CD4-positive, alpha-beta T cell (primary cell): ENCODE data around the gene MSL3B.

Experiments used
- ATAC-seq: fragments of 200-7000 bp; cut with Tn5 transposase; one replicate; pipeline ENCODE4 v1.10.0; 2022; ENCODE audit warnings: mild to moderate bottlenecking; ENCODE audit not compliant: poor library complexity
- CTCF ChIA-PET: fragments of 350-600 bp; sonication (Branson Sonifier 250); formaldehyde crosslinking; loops from one replicate; lab custom pipeline; 2021; ENCODE audit warnings: antibody characterized with exemption, inconsistent platforms; lab: Charles Lee
- POLR2A ChIA-PET: fragments of 350-600 bp; sonication (Branson Sonifier 250); formaldehyde crosslinking; loops from one replicate; lab custom pipeline; 2021; ENCODE audit warnings: antibody characterized with exemption, inconsistent platforms; lab: Charles Lee
- DNase-seq, 14 experiments: peaks; one replicate each; pipeline ENCODE4 v3.0.0-alpha.2; 2013 to 2020; ENCODE audit warnings: mixed read lengths in 2 of 14
- H3K27ac ChIP-seq, 2 donors: one replicate each; pipeline versions ENCODE4 v1.5.1 to v1.7.0; 2013; ENCODE audit warnings: low read length in 2 of 2, low read depth in 1 of 2, mild to moderate bottlenecking in 1 of 2
- H3K27me3 ChIP-seq, 2 experiments: 1 replicate in 1 of 2; 2 replicates in 1 of 2; pipeline versions ENCODE4 v1.6.1 to v1.7.0; 2013; ENCODE audit warnings: low read length in 2 of 2, control low read depth in 1 of 2, mild to moderate bottlenecking in 1 of 2, moderate library complexity in 1 of 2; ENCODE audit not compliant: insufficient read depth in 2 of 2, control insufficient read depth in 1 of 2
- H3K36me3 ChIP-seq: one replicate; pipeline ENCODE4 v1.6.1; 2013; ENCODE audit warnings: low read length, control low read depth; ENCODE audit not compliant: insufficient read depth
- H3K4me1 ChIP-seq: one replicate; pipeline ENCODE4 v1.6.1; 2013; ENCODE audit warnings: low read length, control low read depth; ENCODE audit not compliant: insufficient read depth
- H3K4me3 ChIP-seq: one replicate; pipeline ENCODE4 v1.5.1; 2013; ENCODE audit warnings: mild to moderate bottlenecking, low read length, moderate library complexity
- H3K9me3 ChIP-seq, 2 experiments: 1 replicate in 1 of 2; 2 replicates in 1 of 2; pipeline versions ENCODE4 v1.6.1 to v1.7.0; 2013; ENCODE audit warnings: low read length in 2 of 2, mild to moderate bottlenecking in 2 of 2, control low read depth in 1 of 2, moderate library complexity in 1 of 2; ENCODE audit not compliant: control insufficient read depth in 1 of 2, insufficient read depth in 1 of 2
- H3K27ac Mint-ChIP-seq: one replicate; pipeline ENCODE4 v1.8.0; 2020; ENCODE audit warnings: mixed read lengths
- H3K27me3 Mint-ChIP-seq: one replicate; pipeline ENCODE4 v1.8.0; 2021; ENCODE audit warnings: mixed read lengths
- H3K36me3 Mint-ChIP-seq: one replicate; pipeline ENCODE4 v1.8.0; 2021; ENCODE audit warnings: low read depth, mixed read lengths
- H3K4me1 Mint-ChIP-seq: one replicate; pipeline ENCODE4 v1.8.0; 2021; ENCODE audit warnings: low read depth, mixed read lengths
- H3K4me3 Mint-ChIP-seq: one replicate; pipeline ENCODE4 v1.8.0; 2020; ENCODE audit warnings: mild to moderate bottlenecking, mixed read lengths
- H3K9me3 Mint-ChIP-seq: one replicate; pipeline ENCODE4 v1.8.0; 2020; ENCODE audit warnings: mixed read lengths
- intact Hi-C, 2 experiments: fragments of 100-400 bp; cut with DNase I in 1 of 2; cut with micrococcal nuclease in 1 of 2; formaldehyde crosslinking; loops; one replicate each; pipeline versions ENCODE4 v1.15.1 to v1.9.0; 2023 to 2025; cut with DNase I, micrococcal nuclease
- TF ChIP-seq, protein P1 (sequence below): fragments of 200-600 bp; IDR thresholded peaks from one replicate; pipeline ENCODE4 v1.8.0; 2022; ENCODE audit warnings: antibody characterized with exemption, mild to moderate bottlenecking

The MSL3B gene

GRCh38 chr2:233857511-233858141 lies 10.6 kb downstream of the MSL3B start:
- POLR2A ChIA-PET = no interaction called here
- CTCF ChIA-PET = interaction anchor here (0.6 to 1.8 kb wide), 4 partner anchors 9 to 15 kb away, joined by 3 to 6 read pairs (median 4); partner anchors contain the start of gene MSL3B
- H3K27me3 Mint-ChIP-seq = peaks cover 12% of the 10 kb centered on the region
- intact Hi-C loops = loop anchor here (1.0 to 10.0 kb wide), 3 partner anchors 583 to 1895 kb away; partner anchors contain the start of gene DIS3L2 (in 1 of the 2)
- H3K4me1 Mint-ChIP-seq = peaks cover 28% of the 10 kb centered on the region
- DNase-seq (peak; percentile 26 to 70 (median 41)), ATAC-seq (no peak)
- no peak overlapping the region for H3K27ac Mint-ChIP-seq
- TF ChIP-seq, protein P1, sequence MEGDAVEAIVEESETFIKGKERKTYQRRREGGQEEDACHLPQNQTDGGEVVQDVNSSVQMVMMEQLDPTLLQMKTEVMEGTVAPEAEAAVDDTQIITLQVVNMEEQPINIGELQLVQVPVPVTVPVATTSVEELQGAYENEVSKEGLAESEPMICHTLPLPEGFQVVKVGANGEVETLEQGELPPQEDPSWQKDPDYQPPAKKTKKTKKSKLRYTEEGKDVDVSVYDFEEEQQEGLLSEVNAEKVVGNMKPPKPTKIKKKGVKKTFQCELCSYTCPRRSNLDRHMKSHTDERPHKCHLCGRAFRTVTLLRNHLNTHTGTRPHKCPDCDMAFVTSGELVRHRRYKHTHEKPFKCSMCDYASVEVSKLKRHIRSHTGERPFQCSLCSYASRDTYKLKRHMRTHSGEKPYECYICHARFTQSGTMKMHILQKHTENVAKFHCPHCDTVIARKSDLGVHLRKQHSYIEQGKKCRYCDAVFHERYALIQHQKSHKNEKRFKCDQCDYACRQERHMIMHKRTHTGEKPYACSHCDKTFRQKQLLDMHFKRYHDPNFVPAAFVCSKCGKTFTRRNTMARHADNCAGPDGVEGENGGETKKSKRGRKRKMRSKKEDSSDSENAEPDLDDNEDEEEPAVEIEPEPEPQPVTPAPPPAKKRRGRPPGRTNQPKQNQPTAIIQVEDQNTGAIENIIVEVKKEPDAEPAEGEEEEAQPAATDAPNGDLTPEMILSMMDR = peak; percentile 81
- H3K4me1 ChIP-seq = peaks cover 21% of the 10 kb centered on the region
- no peaks in the 10 kb centered on the region for H3K36me3 Mint-ChIP-seq
- no peaks in the 10 kb centered on the region for H3K9me3 ChIP-seq
- peak overlapping the region; percentile 70 for H3K4me3 Mint-ChIP-seq
- no peak overlapping the region for H3K4me3 ChIP-seq
- H3K27ac ChIP-seq = no peak overlapping the region
- peaks cover 4 to 9% of the 10 kb centered on the region in 2 experiments for H3K27me3 ChIP-seq
- H3K36me3 ChIP-seq = no peaks in the 10 kb centered on the region
- no peaks in the 10 kb centered on the region for H3K9me3 Mint-ChIP-seq

DNA sequence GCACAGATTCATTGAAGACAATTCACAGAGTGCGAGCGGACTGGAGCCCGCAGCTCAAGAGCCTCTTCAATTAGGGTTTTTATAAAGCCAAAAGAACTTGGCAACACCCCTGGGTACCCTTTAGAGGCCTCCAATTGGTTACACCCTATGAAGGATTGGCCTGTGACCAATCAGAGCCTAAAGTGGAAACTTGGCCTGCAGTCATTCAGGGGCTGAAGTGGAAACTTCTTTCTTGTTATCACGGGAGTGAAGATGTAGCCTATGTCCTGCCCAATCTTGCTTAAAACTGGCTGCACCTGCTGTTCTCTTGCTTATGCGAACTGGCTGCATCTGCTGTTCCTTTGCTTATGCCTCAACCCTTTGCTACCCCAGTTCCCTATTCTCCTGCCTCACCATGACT lies 12.0 kb downstream of the MSL3B start:
- H3K4me1 ChIP-seq = peaks cover 21% of the 10 kb centered on the region
- Mint-ChIP-seq H3K9me3 (no peaks in the 10 kb centered on the region), H3K27ac (no peak overlapping the region), H3K36me3 (no peaks in the 10 kb centered on the region), H3K4me1 (peaks cover 32% of the 10 kb centered on the region), H3K4me3 (peak overlapping the region; percentile 36), H3K27me3 (peaks cover 16% of the 10 kb centered on the region)
- peaks cover 4 to 9% of the 10 kb centered on the region in 2 experiments for H3K27me3 ChIP-seq
- ATAC-seq = no peak
- TF ChIP-seq, protein P1 = no peak
- H3K36me3 ChIP-seq = no peaks in the 10 kb centered on the region
- no peaks in the 10 kb centered on the region for H3K9me3 ChIP-seq
- H3K4me3 ChIP-seq = no peak overlapping the region
- ChIA-PET POLR2A (no interaction called here), CTCF (interaction anchor here (1.8 kb wide), 1 partner anchor 10 kb away, joined by 6 read pairs; no protein-coding TSS in a partner anchor)
- no peak overlapping the region for H3K27ac ChIP-seq
- DNase-seq = no peak
- intact Hi-C loops = loop anchor here in 1 of 2 experiments (5.0 to 10.0 kb wide), 2 partner anchors 581 to 1894 kb away; partner anchors contain the start of gene DIS3L2

- Mint-ChIP-seq H3K27me3 (peaks cover 16% of the 10 kb centered on the region), H3K4me3 (peak overlapping the region; percentile 88), H3K27ac (peak overlapping the region; percentile 21), H3K4me1 (peaks cover 32% of the 10 kb centered on the region), H3K36me3 (no peaks in the 10 kb centered on the region), H3K9me3 (no peaks in the 10 kb centered on the region)
- intact Hi-C loops = loop anchor here (2.0 to 10.0 kb wide), 4 partner anchors 13 to 1893 kb away; partner anchors contain the start of genes DIS3L2 (in 1 of the 2) and MSL3B (in 1 of the 2)
- ChIA-PET CTCF (no interaction called here), POLR2A (interaction anchor here (1.8 kb wide), 1 partner anchor 12 kb away, joined by 5 read pairs; no protein-coding TSS in a partner anchor)
- Histone ChIP-seq H3K36me3 (no peaks in the 10 kb centered on the region), H3K4me3 (no peak overlapping the region), H3K27me3 (peaks cover 4 to 9% of the 10 kb centered on the region in 2 experiments), H3K4me1 (peaks cover 21% of the 10 kb centered on the region), H3K27ac (no peak overlapping the region), H3K9me3 (no peaks in the 10 kb centered on the region)
- TF ChIP-seq, protein P1 = no peak
- ATAC-seq (no peak), DNase-seq (no peak)
Measured at GRCh38 chr2:233855345-233855744, 12.8 kb downstream of the MSL3B start.
